HG03095 (cell line): ENCODE results near the gene BRF1.

Experiments used
- ATAC-seq: cut with Tn5 transposase; IDR thresholded peaks from one replicate; pipeline ENCODE4 v1.9.1; 2021; ENCODE audit warnings: moderate library complexity; ENCODE audit not compliant: unreplicated experiment

Gene BRF1

GRCh38 chr14:105163040-105163742, 137.6 kb downstream of the BRF1 start:
- ATAC-seq: no peak

DNA sequence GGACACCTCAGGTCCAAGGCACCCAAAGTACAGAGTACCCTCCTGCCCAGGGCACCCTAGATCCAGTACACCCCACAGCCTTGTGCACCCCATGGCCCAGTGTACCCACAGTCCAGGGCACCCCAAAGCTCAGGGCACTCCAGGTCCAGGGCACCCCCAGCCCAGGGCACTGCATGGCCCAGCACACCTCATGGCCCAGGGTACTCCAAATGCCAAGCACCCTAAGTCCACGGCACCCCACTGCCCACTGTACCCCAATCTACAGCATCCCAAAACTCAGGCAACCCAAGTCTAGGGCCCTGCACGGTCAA, 138.2 kb downstream of the BRF1 start:
- no peak for ATAC-seq

DNA sequence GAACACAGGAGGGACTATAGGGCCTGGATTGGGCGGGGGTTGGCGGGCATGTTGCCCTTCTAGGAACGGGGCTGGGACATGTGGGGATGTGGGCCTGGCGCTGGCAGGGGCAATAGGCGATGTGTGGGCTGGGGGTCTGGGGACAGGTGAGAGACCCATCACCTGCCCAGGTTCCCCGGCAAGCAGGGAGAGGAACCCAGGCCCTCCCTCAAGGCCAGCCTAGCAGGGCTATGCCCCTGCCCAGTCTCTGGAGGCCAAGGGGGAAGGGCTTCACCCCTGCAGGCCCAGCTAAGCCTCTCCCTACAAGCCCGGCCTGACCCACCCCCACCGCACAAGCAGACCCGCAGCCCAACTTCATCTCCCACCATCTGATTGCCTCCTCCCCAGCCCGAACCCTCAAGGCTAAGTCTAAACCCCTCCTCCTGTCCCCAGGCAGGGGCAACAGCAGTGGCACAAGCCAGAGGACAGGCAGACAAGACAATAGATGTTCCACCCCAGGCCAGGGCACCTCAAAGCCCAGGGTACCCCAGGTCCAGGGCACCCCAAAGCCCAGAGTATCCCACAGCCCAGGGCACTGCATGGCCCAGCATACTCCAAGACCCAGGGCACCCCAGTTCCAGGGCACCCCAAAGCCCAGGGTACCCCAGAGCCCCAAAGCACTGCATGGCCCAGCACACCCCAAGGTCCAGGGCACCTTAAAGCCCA, 138.7 kb downstream of the BRF1 start:
- no peak for ATAC-seq

DNA sequence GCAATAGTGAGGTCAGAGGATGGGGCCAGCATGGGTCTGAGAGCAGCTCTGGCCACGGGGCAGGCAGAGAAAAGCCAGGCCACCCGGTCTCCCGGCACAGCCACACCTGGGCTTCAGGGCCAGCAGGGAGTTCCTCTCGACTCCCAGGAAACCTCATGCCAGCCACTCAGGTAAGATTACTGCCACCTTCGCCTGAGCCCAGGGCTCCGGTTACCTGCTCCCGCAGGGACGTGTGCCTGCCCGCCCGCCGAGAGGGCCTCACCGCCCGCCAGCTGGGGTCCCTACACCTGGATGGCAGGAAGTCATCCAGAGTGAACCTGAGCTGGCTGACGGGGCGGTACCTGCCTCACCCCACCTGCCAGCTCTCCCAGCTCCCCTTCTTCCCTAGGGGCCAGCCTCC, 139.5 kb downstream of the BRF1 start:
- no peak for ATAC-seq

DNA sequence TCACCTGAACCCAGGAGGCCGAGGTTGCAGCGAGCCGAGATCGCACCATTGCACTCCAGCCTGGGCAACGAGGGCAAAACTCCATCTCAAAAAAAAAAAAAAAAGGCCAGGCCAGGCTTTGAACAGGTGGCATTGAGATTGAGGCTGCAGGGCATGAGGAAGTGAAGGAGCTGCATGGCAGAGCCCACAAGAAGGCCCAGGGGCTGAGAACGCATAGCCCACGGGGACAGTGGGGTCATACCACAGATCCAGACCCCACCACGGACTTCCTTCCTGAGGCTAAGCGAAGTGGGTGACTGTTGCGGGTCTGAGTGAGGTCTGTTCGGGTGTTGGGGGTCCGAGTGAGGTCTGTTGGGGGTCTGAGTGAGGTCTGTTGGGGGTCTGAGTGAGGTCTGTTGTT, 140.0 kb downstream of the BRF1 start:
- ATAC-seq: no peak

- ATAC-seq: no peak
Observed at GRCh38 chr14:105159344-105159743, 141.5 kb downstream of the BRF1 start.
